Peyer's patch (tissue), 4 donors: ENCODE measurements around the gene VIM.

Experiments
- POLR2A ChIP-seq, 2 donors: fragments of 450-650 bp; IDR thresholded peaks; one replicate each; pipeline ENCODE4 v1.5.1; 2017; ENCODE audit warnings: antibody characterized with exemption in 2 of 2, mild to moderate bottlenecking in 2 of 2, moderate library complexity in 2 of 2
- TF ChIP-seq, protein P1 (sequence below), 6 experiments: fragments of 450-650 bp in 4 of 6; fragments of 200-600 bp in 2 of 6; sonication (generic) in 1 of 6; IDR thresholded peaks; one replicate each; pipeline ENCODE4 v1.5.1; 2017 to 2019; ENCODE audit warnings: antibody characterized with exemption in 6 of 6, mild to moderate bottlenecking in 3 of 6, moderate library complexity in 1 of 6

DNA sequence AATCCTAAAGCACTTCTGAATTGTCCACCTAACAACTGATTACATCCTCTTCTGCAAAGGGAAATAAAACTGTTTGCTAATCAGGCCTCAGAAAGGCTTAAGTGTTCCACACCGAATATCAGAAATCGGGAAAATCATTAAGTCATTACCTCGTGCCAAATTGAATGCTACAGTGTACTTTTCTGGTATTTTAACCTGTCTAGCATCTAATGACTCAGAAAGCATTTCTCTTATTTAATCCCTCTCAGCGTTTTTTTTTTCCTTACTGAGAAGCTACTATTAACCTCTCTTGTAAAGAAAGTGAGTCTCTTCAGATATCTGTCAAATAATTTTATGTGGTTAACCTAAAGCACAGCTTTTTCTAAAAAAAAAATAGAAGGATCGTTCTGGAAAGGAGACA lies 28.6 kb downstream of the VIM start:
- TF ChIP-seq, protein P1, sequence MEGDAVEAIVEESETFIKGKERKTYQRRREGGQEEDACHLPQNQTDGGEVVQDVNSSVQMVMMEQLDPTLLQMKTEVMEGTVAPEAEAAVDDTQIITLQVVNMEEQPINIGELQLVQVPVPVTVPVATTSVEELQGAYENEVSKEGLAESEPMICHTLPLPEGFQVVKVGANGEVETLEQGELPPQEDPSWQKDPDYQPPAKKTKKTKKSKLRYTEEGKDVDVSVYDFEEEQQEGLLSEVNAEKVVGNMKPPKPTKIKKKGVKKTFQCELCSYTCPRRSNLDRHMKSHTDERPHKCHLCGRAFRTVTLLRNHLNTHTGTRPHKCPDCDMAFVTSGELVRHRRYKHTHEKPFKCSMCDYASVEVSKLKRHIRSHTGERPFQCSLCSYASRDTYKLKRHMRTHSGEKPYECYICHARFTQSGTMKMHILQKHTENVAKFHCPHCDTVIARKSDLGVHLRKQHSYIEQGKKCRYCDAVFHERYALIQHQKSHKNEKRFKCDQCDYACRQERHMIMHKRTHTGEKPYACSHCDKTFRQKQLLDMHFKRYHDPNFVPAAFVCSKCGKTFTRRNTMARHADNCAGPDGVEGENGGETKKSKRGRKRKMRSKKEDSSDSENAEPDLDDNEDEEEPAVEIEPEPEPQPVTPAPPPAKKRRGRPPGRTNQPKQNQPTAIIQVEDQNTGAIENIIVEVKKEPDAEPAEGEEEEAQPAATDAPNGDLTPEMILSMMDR (IDR thresholded peaks at IDR 0.05) = no peak
- TF ChIP-seq POLR2A (IDR thresholded peaks at IDR 0.05) = no peak
